ENCODE results near the gene IRF7. TPM values are rescaled to one million over a fixed set of nuclear protein-coding genes. Genes with fewer than 3 reads are reported as not detected.

The IRF7 gene
- total and polyA plus RNA-seq, 2 of the 4 experiments (the other 2 are of a cell fraction), result 1.6 to 4.5 TPM

DNA sequence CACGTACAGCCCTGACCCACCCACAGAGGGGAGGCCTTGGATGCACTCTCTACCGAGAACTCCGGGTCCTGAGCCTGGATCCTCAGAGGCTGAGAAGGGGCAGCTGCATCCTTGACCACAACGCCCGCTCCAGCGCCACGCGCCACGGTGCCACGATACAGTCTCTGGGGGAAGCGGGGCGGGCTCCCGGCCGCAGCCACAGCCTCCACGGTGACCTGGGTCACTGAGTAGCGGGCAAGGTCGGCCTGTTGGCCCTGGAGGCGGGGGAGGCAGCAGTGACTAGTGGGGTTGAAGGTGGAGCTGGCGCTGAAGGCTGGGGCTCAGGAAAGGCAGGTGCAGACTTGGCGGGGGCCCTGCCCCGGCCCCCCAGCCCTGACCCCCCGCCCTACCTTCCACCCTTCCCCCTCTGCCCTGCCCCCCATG is 3.9 kb upstream of the IRF7 start:
- no peak overlapping the region for H2BK5ac ChIP-seq (ENCODE audit: low read depth, low read length, poor library complexity, severe bottlenecking)
- ChIA-PET CTCF (no interaction called here), POLR2A (ENCODE audit: unreplicated experiment) (no interaction called here)
- H2AK9ac ChIP-seq (replicated peaks; ENCODE audit: low read depth, low read length, poor library complexity), result no peak overlapping the region
- intact Hi-C loops (cut with micrococcal nuclease) (no loop called here), in situ Hi-C loops (cut with MboI; ENCODE audit: low sequenced_read_pairs) (no loop called here), dilution Hi-C loops (cut with HindIII; ENCODE audit: low sequenced_read_pairs, unreplicated experiment) (no loop called here)
- no peak overlapping the region for H3K23ac ChIP-seq (ENCODE audit: low read depth, low read length)
- H3K4me2 ChIP-seq (ENCODE audit: low read depth, low read length), result no peak overlapping the region
- peaks cover 6% of the 10 kb centered on the region for H4K20me1 ChIP-seq (ENCODE audit: insufficient read depth, low read length)
- no peak overlapping the region for H2AK5ac ChIP-seq (ENCODE audit: low read depth, low read length)
- WGBS, 2 experiments (ENCODE audit: extremely low coverage in 2 of 2, insufficient read length in 1 of 2), result 93% methylated on average over 3 of the region's 22 CpGs; no CpG with 5 or more reads in 1 of the 2 experiments
- TF ChIP-seq MAFK (IDR thresholded peaks at IDR 0.05; ENCODE audit: low read depth, low read length), result no peak
- TF ChIP-seq MAZ (IDR thresholded peaks at IDR 0.05; ENCODE audit: borderline replicate concordance, low read depth, low read length), result no peak
- no peak for TF ChIP-seq NFE2L2 (IDR thresholded peaks at IDR 0.05; ENCODE audit: low read depth, low read length)
- TF ChIP-seq MXI1 (IDR thresholded peaks at IDR 0.05; ENCODE audit: borderline replicate concordance, low read depth, low read length), result no peak
- no peak for TF ChIP-seq RCOR1 (IDR thresholded peaks at IDR 0.05; ENCODE audit: insufficient replicate concordance, low read length)
- TF ChIP-seq FOS (IDR thresholded peaks at IDR 0.05; ENCODE audit: low read depth, low read length), result no peak
- TF ChIP-seq, protein P1, sequence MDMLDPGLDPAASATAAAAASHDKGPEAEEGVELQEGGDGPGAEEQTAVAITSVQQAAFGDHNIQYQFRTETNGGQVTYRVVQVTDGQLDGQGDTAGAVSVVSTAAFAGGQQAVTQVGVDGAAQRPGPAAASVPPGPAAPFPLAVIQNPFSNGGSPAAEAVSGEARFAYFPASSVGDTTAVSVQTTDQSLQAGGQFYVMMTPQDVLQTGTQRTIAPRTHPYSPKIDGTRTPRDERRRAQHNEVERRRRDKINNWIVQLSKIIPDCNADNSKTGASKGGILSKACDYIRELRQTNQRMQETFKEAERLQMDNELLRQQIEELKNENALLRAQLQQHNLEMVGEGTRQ (IDR thresholded peaks at IDR 0.05; ENCODE audit: low read depth, low read length), result no peak
- TF ChIP-seq, protein P2, sequence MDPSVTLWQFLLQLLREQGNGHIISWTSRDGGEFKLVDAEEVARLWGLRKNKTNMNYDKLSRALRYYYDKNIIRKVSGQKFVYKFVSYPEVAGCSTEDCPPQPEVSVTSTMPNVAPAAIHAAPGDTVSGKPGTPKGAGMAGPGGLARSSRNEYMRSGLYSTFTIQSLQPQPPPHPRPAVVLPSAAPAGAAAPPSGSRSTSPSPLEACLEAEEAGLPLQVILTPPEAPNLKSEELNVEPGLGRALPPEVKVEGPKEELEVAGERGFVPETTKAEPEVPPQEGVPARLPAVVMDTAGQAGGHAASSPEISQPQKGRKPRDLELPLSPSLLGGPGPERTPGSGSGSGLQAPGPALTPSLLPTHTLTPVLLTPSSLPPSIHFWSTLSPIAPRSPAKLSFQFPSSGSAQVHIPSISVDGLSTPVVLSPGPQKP (IDR thresholded peaks at IDR 0.05; ENCODE audit: borderline replicate concordance, low read depth, low read length), result no peak
- TF ChIP-seq POLR2A (IDR thresholded peaks at IDR 0.05; ENCODE audit: low read depth, low read length), result no peak
- TF ChIP-seq, protein P3, sequence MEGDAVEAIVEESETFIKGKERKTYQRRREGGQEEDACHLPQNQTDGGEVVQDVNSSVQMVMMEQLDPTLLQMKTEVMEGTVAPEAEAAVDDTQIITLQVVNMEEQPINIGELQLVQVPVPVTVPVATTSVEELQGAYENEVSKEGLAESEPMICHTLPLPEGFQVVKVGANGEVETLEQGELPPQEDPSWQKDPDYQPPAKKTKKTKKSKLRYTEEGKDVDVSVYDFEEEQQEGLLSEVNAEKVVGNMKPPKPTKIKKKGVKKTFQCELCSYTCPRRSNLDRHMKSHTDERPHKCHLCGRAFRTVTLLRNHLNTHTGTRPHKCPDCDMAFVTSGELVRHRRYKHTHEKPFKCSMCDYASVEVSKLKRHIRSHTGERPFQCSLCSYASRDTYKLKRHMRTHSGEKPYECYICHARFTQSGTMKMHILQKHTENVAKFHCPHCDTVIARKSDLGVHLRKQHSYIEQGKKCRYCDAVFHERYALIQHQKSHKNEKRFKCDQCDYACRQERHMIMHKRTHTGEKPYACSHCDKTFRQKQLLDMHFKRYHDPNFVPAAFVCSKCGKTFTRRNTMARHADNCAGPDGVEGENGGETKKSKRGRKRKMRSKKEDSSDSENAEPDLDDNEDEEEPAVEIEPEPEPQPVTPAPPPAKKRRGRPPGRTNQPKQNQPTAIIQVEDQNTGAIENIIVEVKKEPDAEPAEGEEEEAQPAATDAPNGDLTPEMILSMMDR (conservative IDR thresholded peaks at IDR 0.05; ENCODE audit: low read depth, low read length), result no peak
- no peak for TF ChIP-seq RFX5 (IDR thresholded peaks at IDR 0.05; ENCODE audit: low read depth, low read length)
- no peak for TF ChIP-seq CHD1 (IDR thresholded peaks at IDR 0.05; ENCODE audit: low read depth, low read length)
- no peak overlapping the region for H2BK120ac ChIP-seq (ENCODE audit: low read depth, low read length)
- no peak overlapping the region for H3K27ac ChIP-seq (ENCODE audit: insufficient read depth, low read length)
- no peak overlapping the region for H3K4me3 ChIP-seq (ENCODE audit: insufficient read depth, low read depth, low read length)
- H3K14ac ChIP-seq (replicated peaks; ENCODE audit: low read depth, low read length), result no peak overlapping the region
- H3K27me3 ChIP-seq (ENCODE audit: control insufficient read depth, insufficient read depth, low read length), result no peaks in the 10 kb centered on the region
- H4K91ac ChIP-seq (ENCODE audit: insufficient read depth, low read depth, low read length), result no peak overlapping the region
- no peak overlapping the region for H2BK20ac ChIP-seq (ENCODE audit: low read depth, low read length)
- no peak overlapping the region for H3K9ac ChIP-seq (ENCODE audit: low read depth, low read length)
- H2BK15ac ChIP-seq (ENCODE audit: low read depth, low read length), result no peak overlapping the region
- H4K8ac ChIP-seq (ENCODE audit: low read depth in 2 of 2, low read length in 2 of 2), result no peak overlapping the region
- no peak overlapping the region for H3K4ac ChIP-seq (ENCODE audit: low read depth, low read length)
- H3K79me1 ChIP-seq (ENCODE audit: low read depth in 1 of 2, low read length in 2 of 2), result peaks cover 2 to 25% of the 10 kb centered on the region in 2 experiments; a peak in 2 of 4 replicates
- no peak overlapping the region for H3K18ac ChIP-seq (ENCODE audit: low read depth, low read length)
- no peak overlapping the region for H2AFZ ChIP-seq (replicated peaks; ENCODE audit: low read length, poor library complexity)
- H3K4me1 ChIP-seq (ENCODE audit: control insufficient read depth, insufficient read depth, low read length), result peaks cover 4% of the 10 kb centered on the region; the same call in 1 of the 2 replicates
- ATAC-seq (ENCODE audit: low read depth), result no peak
- no peak for DNase-seq
- peaks cover 6% of the 10 kb centered on the region; the same call in 1 of the 2 replicates for H3K36me3 ChIP-seq (ENCODE audit: control insufficient read depth, insufficient read depth, low read length)
- no peaks in the 10 kb centered on the region for H3K9me3 ChIP-seq (ENCODE audit: control insufficient read depth, insufficient read depth, low read length)
- no peak overlapping the region for H4K5ac ChIP-seq (ENCODE audit: low read depth, low read length)
- BruUV-seq (replicated peaks), result no TSS peak
- 0 out of 2 replicates have a peak, but pooled peaks cover 3% of the 10 kb centered on the region for H3K9me1 ChIP-seq (ENCODE audit: insufficient read depth, low read length)
- H3K56ac ChIP-seq (ENCODE audit: extremely low read depth, insufficient read depth, low read length), result no peak overlapping the region
